GM12864 (cell line): ENCODE data around the gene CARNS1.

ENCODE experiments used
- DNase-seq: peaks from one replicate; pipeline ENCODE4 v3.0.0-alpha.2; 2011; ENCODE audit warnings: low read depth
- H3K4me3 ChIP-seq: 2 replicates; pipeline ENCODE4 v1.5.1; 2011; ENCODE audit warnings: mild to moderate bottlenecking, low read depth, low read length, control low read depth
- CTCF ChIP-seq: IDR thresholded peaks from 2 replicates; pipeline ENCODE4 v1.5.1; 2011; ENCODE audit warnings: low read depth, mild to moderate bottlenecking, moderate library complexity, low read length, control low read depth, inconsistent platforms; ENCODE audit errors: missing control alignments

Gene CARNS1

GRCh38 chr11:67442504-67443404 is 27.3 kb downstream of the CARNS1 start:
- TF ChIP-seq CTCF: no peak
- peak overlapping the region; percentile 40 for H3K4me3 ChIP-seq
- DNase-seq: no peak

GRCh38 chr11:67445515-67445914 is 30.0 kb downstream of the CARNS1 start:
- TF ChIP-seq CTCF: no peak
- H3K4me3 ChIP-seq: no peak overlapping the region
- no peak for DNase-seq

GRCh38 chr11:67448220-67448609 is 32.7 kb downstream of the CARNS1 start:
- no peak overlapping the region for H3K4me3 ChIP-seq
- no peak for DNase-seq
- TF ChIP-seq CTCF: no peak

DNA sequence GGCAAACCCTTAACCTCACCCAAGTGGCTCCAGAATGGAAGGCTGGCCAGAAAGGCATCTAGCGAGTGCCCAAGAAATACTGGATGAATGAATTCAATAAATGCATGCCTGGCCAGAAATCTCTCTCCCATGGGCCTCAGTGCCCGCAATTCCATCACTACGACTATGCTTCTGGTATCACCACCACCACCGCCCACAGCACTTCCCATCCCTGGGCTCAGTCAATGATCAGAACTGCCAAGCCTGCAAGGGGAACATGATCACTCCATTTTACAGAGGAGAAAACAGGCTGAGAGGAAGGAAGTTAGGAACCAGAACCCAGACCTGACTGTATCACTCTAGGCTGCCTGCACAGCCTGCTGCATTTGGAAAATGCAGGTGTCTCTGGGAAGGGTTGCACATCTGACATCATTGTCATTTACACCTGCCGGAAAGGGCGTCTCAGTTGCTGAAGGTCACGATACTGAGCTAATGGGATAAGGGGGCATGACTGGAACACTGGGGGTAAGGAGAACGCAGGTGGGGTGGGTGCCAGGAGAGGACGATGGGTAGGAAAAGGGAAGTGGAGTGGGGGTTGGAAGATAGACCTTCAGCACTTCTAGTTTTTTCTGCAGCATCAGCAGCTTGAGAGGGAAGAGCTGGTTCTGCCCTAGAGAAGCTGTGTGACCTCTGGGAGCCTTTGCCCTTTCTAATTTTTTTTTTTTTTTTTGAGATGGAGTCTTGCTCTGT is 33.8 kb downstream of the CARNS1 start:
- DNase-seq: no peak
- H3K4me3 ChIP-seq: no peak overlapping the region
- TF ChIP-seq CTCF: no peak

GRCh38 chr11:67450796-67451657 is 35.5 kb downstream of the CARNS1 start:
- H3K4me3 ChIP-seq: no peak overlapping the region
- TF ChIP-seq CTCF: no peak
- no peak for DNase-seq

DNA sequence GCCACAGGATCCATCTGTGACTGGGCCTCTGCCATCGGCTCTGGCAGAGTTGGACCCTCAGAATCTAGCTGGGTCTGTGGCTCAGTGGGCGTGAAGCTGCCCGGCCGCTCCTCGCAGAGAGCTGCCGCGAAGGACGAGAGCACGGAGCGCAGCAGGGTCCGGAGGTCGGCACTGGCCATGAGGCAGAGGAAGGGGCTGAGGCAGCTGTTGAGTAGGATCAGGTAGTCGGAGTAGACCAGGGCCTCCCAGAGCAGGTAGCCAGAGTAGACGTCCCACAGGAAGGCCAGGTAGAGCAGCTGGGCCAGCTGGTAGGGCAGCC is 36.1 kb downstream of the CARNS1 start:
- no peak for TF ChIP-seq CTCF
- no peak overlapping the region for H3K4me3 ChIP-seq
- DNase-seq: no peak
